Left kidney (tissue), 2 donors: Measurements from ENCODE around the gene PLPPR3. TPM values are rescaled to one million over a fixed set of nuclear protein-coding genes. Genes with fewer than 3 reads are reported as not detected.

Experiments
- DNase-seq: peaks from one replicate; pipeline ENCODE4 v3.0.0-alpha.2; 2013
- polyA plus RNA-seq: library from polyadenylated mRNA; unstranded; fragments of 120-200 nt; gene quantifications from one replicate; pipeline ENCODE4 v1.2.1, GENCODE V29; 2013; ENCODE audit not compliant: insufficient read length

PLPPR3 gene
- polyA plus RNA-seq, 1 donor = 9.4 TPM

- DNase-seq = peak; percentile 83
These were observed 24.0 kb downstream of the PLPPR3 start for GRCh38 chr19:797528-798414.

DNA sequence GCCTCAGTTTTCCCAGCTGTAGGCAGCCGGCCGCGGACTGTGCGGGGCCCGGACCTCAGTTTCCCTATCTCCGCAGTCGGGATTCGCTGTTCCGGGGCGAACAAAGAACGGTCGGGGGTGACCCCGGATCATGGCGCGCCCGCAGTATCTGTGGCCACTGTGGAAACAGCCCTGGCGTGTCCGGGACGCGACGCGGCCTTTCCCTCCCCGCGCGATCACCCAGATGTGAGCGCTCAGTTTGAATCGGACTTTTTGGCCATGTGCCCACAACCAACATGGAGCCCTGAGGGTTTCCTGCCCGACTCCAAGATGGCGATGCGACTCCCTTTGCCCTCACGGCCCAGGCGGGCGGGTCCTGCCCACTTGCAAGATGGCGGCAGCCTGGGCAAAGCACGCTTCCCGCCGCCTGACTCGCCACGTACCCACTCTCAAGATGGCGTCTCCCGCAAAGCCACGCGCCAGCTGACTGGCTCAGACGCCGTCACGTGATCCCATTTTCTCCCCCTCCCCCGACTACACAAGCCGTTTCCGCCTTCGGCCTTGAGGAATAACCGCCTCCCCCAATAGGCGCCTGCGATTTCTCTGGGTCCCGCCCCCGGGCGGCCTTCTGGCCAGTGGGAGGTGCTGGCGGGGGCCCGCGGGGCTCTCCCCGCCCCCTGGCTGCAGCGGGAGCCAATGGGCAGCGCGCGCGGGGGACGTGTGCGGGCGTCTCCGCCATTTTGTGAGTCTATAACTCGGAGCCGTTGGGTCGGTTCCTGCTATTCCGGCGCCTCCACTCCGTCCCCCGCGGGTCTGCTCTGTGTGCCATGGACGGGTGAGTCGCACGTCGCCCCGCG lies 24.8 kb downstream of the PLPPR3 start, which contains the start of gene PTBP1:
Gene PTBP1 (plus strand): TSS at position 761 of the 836 bp plus-strand sequence. CDS start 46 bp downstream, at position 807.
- peak; percentile 100 for DNase-seq

GRCh38 chr19:795691-796581 lies 25.8 kb downstream of the PLPPR3 start:
- DNase-seq = no peak

DNA sequence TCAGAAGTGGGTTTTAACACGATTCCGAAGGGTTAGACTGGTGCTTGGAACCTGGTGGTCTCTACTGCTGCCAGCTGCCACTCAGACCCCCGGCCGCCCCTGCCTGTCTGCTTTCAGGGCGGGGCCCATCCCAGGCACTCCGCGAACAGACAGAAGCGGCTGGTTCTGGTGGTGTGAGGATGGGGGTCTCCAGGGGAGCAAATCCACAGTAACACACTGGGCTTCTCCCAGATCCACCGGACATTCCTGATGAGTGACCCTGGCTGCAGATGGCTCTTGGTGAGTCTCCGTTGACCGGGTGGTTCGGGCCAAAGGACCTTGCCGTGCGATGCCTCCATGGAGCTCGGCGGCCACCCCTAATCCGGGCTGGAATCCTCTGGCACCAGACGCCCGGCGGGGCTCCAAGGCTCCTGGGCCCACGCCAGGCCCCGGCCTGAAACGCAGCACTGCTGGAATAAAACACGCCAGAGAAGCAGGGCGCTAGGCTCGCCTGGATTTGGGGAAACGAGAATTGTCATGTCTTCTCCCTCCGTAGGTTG lies 26.6 kb downstream of the PLPPR3 start:
- DNase-seq = no peak

GRCh38 chr19:793806-794205 lies 27.9 kb downstream of the PLPPR3 start:
- DNase-seq = no peak

- DNase-seq = no peak
These were observed 29.4 kb downstream of the PLPPR3 start for GRCh38 chr19:792306-792885.

DNA sequence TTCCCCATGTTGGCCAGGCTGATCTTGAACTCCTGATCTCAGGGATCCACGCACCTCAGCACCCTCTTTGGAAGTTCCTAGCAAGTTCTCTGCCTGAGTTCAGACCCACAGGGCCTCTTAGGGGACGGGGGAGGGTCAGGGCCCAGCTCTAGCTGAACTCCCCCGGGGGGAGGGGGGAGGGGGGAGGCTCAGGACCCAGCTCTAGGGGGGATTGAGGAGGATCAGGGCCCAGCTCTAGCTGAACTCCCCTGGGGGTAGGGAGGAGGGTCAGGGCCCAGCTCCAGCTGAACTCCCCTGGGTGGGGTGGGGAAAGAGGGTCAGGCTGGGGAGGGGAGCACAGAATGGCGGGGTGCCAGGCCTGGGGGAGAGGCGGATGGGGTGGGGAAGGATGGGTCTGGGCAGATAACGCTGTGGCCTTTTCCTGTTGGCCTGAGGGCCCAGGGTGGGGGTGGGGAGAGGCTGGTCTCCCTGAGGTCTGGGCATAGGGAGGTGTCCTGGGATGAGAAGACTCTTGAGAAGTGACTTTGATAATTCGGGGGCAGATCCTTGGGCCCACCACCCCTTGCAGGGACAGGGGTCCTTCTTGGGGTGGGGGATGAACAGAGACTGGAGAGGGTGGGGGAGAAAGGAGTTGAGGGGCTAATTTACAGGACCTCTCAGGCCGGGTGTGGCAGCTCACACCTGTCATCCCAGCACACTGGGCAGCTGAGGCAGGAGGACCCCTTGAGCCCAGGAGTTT lies 30.0 kb downstream of the PLPPR3 start:
- DNase-seq = no peak

GRCh38 chr19:791007-791566 lies 30.7 kb downstream of the PLPPR3 start:
- DNase-seq = no peak

- no peak for DNase-seq
These were observed 32.1 kb downstream of the PLPPR3 start for GRCh38 chr19:789701-790060.

DNA sequence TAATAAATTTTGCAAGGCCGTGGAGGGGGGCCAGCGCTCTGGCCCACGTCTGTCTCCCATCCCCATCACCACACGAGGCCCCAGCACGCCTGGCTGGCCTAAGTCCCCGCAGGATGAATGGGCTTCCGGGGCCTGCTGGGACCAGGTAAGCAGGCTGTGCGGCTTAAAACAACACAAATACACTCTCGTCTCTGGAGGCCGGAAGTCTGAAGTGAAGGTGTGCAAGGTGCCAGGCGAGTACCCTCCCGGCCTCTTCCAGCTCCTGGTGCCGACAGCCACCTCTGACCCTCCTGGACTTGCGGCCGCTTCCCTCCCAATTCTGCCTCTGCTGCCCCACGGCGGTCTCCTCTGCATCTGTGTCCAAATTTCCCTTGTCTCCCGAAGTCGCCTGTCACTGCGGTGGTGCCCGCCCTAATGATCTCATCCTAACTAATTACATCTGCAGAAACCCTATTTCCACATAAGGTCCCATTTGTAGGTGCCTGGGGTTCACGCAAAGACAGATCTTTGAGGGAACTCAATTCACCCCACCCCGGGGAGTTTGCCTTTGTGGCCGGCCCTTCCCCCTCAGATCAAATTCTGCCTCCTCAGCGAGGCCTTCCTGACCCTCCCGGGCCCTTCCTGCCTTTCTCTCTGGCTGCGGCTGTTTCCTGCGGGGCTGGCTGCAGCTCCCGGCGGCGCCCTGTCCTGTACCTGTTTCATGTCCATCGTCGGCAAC lies 32.6 kb downstream of the PLPPR3 start:
- no peak for DNase-seq

- no peak for DNase-seq
These were observed 33.1 kb downstream of the PLPPR3 start for GRCh38 chr19:788686-788982.

DNA sequence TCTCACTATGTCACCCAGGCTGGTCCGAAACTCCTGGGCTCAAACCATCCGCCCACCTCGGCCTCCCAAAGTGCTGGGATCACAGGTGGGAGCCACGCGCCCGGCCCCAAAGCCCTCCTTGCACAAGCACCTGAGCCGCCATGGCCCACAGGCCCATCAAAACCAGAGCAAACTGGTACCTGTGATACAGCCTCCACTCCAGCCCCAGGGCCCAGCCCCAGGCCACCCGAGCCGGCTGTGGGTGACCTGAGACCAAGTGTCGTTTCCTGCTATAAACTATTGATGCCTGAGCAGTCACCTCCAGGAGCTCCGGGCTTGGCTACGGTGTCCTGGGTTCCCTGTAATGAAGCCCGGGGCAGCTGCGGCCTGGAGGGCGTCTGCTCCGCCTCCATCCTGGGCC lies 34.2 kb downstream of the PLPPR3 start:
- DNase-seq = no peak

GRCh38 chr19:784541-784940 lies 37.2 kb downstream of the PLPPR3 start:
- no peak for DNase-seq

DNA sequence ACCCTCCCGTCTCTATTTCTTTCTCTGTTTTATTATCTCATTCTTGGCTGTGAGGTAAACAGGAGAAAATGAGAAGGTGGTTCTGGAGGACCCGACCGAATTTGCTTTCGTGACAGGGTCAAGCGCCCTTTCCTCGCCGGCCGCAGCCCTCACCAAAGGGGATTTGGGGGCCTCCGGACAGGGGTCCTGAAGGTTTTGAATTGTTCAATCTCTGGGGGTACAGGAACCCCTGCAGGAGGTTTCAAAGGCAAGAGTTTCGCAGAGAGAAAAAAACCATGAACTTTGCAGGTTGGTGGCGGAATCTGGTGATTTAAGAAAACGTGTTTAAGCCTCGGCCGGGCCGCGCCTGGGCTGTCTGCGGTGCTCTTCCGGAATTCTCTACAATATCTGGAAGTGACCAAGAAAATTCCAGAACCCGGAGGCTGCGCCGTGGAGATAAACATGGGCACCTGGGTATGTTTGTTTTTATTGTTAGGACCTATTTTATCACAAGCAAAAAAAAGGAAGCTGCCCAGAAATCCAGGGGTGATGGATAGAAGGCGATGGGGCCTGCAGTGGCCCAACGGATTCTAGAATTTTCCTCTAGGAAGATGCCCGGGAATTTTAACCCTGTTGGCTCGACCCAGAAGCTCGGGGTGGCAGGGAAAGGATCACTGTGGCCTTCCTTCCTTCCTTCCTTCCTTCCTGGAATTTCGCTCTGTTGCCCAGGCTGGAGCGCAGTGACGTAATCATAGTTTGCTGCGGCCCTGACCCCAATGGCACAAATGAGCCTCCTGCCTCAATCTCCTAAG lies 38.7 kb downstream of the PLPPR3 start:
- no peak for DNase-seq

DNA sequence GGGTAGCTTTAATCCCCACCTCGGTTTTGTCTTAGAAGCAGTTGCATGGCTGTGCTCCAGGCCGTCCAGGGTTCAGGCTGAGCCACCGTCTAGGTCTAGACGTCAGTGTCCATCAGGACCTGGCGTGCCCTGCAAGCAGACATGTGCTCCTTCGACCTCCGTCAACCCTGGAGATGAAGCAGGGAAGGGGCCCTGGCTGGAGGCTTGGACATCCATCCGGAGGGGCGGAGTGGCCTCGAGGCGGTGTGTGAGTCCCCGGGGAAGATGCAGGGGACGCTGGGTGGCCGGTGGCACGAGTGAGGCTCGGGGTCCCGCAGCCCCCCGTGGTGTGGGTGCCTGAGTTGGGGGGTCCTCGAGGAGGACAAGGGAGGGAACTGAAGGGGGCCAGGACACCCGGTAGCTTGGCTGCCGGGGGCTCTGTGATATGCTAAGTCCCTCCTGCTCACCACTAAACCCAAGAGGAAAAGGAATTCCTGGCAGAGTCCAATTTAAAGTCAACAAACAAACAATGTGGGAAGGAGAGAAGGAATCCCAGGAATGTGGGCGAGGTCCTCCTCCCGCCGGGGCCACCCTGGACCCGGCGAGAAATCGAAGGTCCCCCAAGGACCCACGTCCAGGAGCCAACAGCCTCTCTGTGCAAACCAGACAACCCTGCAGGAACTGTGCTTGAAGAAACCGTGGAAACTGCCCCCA lies 39.4 kb downstream of the PLPPR3 start:
- peak; percentile 59 for DNase-seq

DNA sequence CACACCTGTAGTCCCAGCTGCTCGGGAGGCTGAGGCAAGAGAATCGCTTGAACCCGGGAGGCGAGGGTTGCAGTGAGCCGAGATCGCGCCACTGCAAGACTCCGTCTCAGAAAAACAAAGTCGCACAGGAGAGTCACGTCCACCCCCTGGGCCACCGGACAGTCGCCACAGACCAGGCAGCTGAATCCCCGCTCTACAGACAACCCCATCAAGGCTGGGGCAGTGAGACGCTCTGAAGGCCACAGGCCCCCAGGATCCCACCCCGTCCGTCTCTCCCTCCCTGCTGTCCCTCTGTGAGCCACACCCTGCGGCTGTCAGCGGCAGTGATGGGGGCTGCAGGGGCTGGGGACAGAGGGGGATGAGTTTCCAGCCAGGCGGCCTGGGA lies 40.0 kb downstream of the PLPPR3 start:
- no peak for DNase-seq

GRCh38 chr19:780935-781334 lies 40.8 kb downstream of the PLPPR3 start:
- no peak for DNase-seq

DNA sequence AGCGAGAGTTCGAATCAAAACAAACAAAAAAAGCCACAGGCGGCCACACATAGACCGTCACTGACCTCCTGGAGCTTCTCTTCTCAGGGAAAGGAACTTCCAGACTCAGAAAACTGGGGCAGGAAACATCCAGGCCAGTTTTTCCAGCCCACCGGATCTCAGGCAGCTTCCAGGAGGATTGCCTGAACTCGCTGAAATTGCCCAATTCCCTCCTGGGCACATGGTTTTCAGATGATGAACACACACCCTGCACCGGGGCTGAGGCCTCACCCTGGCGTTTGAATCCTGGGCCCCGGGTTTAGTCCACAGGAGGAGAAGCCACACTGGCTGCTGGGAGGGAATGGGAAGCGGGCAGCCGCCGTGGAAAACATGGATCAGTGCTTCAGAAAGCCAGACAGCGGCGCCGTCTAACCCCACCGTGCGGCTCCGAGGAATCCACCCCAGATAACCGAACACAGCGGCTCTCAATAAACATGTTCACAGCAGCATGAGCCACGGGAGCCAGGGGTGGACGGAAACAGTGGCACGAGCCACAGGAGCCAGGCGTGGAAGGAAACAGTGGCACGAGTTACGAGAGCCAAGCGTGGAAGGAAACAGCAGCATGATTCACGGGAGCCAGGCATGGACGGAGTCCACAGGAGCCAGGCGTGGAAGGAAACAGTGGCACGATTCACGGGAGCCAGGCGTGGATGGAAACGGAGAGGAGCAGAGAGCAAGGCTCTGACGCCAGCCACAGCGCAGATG lies 42.7 kb downstream of the PLPPR3 start:
- peak; percentile 37 for DNase-seq
